Astrocyte of the cerebellum (primary cell): ENCODE data around the gene OAS2.
A peak's percentile ranks its signal among the peaks of the same experiment; 100 is the strongest.
"Not testable (repeated sequence)": the region's sequence is repeated elsewhere in the genome, so short reads cannot be mapped to it uniquely, and the experiment has no call there.

Experiments used
- DNase-seq: peaks from one replicate; pipeline ENCODE4 v3.0.0-alpha.2; 2011; ENCODE audit warnings: low read depth
- H3K4me3 ChIP-seq: 2 replicates; pipeline ENCODE4 v1.5.1; 2011; ENCODE audit warnings: mild to moderate bottlenecking, low read depth, low read length, moderate library complexity
- in situ Hi-C: cut with HindIII; loops from 2 replicates; pipeline ENCODE4 v1.10.0; 2017; ENCODE audit warnings: low sequenced_read_pairs
- TF ChIP-seq, protein P1 (sequence below): IDR thresholded peaks from 2 replicates; pipeline ENCODE4 v1.5.1; 2012; ENCODE audit warnings: low read length, low read depth, moderate library complexity, mild to moderate bottlenecking; ENCODE audit errors: missing control alignments

Gene OAS2

DNA sequence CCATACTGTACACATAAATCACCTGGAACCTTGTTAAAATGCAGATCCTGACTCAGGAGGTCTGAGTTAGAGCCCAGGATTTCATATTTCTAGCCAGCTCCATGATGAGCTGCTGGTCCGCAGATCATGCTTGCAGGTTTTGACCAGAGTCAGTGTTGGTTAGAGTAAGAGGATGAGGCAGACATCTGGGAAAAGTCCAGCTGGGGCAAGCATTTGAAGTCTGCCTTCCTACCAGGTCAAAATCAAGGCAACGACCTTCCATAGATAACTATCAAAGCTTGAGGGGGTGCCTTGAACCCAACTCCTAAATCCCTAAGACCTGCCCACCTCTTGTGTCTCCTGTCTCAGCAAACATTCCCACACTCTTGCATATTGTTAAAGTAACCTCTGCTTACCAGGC lies 9.2 kb downstream of the OAS2 start:
- no peak for DNase-seq
- TF ChIP-seq, protein P1, sequence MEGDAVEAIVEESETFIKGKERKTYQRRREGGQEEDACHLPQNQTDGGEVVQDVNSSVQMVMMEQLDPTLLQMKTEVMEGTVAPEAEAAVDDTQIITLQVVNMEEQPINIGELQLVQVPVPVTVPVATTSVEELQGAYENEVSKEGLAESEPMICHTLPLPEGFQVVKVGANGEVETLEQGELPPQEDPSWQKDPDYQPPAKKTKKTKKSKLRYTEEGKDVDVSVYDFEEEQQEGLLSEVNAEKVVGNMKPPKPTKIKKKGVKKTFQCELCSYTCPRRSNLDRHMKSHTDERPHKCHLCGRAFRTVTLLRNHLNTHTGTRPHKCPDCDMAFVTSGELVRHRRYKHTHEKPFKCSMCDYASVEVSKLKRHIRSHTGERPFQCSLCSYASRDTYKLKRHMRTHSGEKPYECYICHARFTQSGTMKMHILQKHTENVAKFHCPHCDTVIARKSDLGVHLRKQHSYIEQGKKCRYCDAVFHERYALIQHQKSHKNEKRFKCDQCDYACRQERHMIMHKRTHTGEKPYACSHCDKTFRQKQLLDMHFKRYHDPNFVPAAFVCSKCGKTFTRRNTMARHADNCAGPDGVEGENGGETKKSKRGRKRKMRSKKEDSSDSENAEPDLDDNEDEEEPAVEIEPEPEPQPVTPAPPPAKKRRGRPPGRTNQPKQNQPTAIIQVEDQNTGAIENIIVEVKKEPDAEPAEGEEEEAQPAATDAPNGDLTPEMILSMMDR, result no peak

DNA sequence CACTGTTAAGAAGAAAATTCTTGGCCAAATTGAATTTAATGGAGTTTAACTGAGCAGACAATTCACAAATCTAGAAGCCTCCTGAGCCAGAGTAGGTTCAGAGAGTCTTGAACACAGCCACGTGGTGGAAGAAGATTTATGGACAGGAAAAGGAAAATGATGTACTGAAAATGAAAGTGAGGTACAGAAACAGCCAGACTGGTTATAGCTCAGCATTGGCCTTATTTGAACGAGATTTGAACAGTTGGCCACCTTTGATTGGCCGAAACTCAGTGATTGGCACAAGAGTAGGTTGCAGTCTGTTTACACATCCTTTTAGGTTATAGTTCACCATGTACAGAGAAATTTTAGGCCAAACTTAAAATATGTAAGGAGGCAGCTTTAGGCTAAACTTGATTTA lies 9.9 kb downstream of the OAS2 start:
- TF ChIP-seq, protein P1, result no peak
- H3K4me3 ChIP-seq, result no peak overlapping the region
- DNase-seq, result no peak
- in situ Hi-C loops, result no loop called here

More for the DNA sequence above, 9.2 kb downstream of the OAS2 start:
- in situ Hi-C loops, result no loop called here
- no peak overlapping the region for H3K4me3 ChIP-seq

DNA sequence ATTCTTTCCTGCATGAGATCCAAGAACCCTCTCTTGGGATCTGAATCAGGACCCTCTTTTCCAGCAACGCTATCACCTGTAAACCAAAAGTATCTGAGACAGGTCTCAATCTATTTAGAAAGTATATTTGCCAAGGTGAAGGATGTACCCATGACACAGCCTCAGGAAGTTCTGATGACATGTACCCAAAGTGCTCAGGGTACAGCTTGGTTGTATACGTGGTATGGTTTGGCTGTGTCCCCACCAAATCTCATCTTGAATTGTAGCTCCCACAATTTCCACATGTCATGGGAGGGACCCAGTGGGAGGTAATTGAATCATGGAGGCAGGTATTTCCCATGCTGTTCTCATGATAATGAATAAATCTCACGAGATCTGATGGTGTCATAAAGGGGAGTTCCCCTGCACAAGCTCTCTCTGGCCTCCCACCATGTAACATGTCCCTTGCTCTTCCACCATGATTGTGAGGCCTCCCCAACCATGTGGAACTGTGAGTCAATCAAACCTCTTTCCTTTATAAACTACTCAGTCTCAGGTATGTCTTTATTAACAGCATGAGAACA lies 10.6 kb downstream of the OAS2 start:
- H3K4me3 ChIP-seq, DNase-seq, in situ Hi-C loops: not testable (repeated sequence)

DNA sequence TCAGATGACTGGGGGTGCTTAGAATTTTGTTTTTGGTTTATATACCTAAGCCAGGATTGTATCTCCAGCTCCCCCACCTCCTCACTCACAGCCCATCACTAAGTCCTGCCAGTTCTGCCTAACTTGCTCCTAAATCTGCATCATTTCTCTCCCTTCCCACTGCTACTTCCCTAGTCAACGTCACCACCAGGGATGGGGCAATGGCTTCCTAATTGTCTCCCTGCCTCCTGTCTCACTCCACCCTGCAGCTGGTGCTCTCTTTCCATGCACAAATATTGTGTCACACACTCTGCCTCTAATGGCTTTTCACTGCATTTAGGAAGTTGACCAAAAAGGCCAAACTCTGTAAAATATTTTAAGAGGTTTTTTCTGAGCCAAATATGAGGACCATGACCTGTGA lies 11.5 kb downstream of the OAS2 start:
- DNase-seq, result no peak
- in situ Hi-C loops, result no loop called here
- TF ChIP-seq, protein P1, result no peak
- H3K4me3 ChIP-seq, result no peak overlapping the region

DNA sequence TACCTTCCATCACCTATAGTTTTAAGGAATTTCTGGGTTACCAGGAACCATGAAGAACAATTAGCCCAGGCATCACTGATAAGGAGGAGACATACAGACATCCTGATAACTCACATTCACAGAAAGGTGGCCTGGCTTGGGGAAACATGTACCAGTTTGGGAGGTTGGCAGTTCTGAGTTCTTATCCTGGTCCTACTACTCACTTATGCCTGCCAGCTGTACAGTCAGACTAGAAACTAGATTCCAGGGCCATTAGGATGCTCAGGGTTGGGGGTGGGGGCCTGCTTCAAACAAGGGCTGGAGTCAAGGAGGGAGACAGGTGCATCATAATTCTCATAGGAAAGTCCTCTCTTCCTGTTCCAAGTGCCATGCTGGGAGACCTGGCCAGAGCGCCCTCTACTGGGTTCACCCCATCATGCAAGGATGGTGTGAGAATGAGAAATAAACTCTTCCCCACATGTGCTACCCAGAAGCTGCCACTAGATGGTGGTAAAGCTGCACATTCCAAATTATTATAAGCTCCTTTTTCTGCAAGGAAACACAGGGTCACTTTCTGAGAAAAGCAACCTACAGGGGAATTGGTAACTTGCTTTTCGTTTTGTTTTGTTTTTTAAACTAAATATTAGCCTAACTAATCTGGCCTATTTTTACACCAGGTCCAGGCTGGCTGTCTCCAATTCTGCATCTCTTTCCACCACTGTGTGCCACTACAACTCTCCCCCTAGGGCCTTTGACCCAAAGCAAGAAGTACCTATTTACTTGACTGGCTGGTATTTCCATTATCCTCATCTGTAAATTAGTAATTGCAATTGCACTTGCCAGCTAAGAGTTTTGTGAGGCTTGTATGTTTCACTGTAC lies 14.5 kb downstream of the OAS2 start:
- TF ChIP-seq, protein P1, result peak; percentile 94
- peak; percentile 52 for DNase-seq
- in situ Hi-C loops, result no loop called here
- H3K4me3 ChIP-seq, result no peak overlapping the region

DNA sequence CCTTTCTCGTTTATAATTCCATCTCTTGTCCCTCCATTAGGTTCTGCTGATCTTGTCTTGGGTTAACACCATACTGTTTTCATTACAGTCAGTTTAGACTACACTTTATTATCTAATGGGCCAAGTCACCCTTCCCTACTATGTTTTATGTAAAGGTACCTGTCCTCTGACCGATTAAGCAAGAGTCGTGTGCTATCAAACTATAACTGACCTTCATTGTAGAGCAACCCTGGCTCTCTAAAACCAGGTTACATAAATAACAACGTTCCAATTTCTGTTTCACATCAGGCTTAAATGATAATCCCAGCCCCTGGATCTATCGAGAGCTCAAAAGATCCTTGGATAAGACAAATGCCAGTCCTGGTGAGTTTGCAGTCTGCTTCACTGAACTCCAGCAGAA lies 16.7 kb downstream of the OAS2 start:
- DNase-seq, result no peak
- TF ChIP-seq, protein P1, result no peak
- in situ Hi-C loops, result no loop called here
- H3K4me3 ChIP-seq, result no peak overlapping the region

DNA sequence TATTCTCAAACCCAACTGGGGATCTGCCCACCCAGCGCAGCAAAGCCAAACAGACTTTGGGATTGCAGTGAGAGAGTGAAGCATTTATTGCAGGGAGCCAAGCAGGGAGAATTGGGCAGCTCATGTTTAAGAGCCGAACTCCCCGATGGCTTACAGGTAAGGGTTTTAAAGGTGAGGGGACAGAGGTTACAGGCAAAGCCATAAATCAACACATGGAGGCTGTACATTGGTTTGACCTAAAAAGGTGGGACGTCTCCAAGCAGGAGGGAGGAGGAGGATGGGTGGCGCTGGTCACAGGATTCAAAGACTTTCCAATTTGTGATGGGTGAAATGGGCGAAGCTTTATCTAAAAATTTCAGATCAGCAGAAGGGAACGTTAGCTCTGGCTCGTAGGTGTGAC lies 18.2 kb downstream of the OAS2 start:
- in situ Hi-C loops, result no loop called here
- TF ChIP-seq, protein P1, result no peak
- no peak overlapping the region for H3K4me3 ChIP-seq
- DNase-seq, result no peak
